ENCODE data around the gene IGFBPL1. TPM values are rescaled to one million over a fixed set of nuclear protein-coding genes. Genes with fewer than 3 reads are reported as not detected.
"Not testable (repeated sequence)": the region's sequence is repeated elsewhere in the genome, so short reads cannot be mapped to it uniquely, and the experiment has no call there.

Gene IGFBPL1
- total and polyA plus RNA-seq, 2 donors = 1.6 to 3.0 TPM

- Histone ChIP-seq H3K4me1 (ENCODE audit: insufficient read depth) (no peaks in the 10 kb centered on the region), H3K27ac (ENCODE audit: low read depth) (no peak overlapping the region), H3K36me3 (ENCODE audit: insufficient read depth) (no peaks in the 10 kb centered on the region), H3K4me3 (ENCODE audit: low read depth, low read length) (no peak overlapping the region)
- 84% methylated on average over 6 of the region's 6 CpGs for WGBS
- no peak for DNase-seq (ENCODE audit: extremely low spot score)
Measured at GRCh38 chr9:38401994-38402393, 22.3 kb downstream of the IGFBPL1 start.

- H3K4me1 ChIP-seq (ENCODE audit: insufficient read depth); H3K4me3 ChIP-seq (ENCODE audit: low read depth, low read length); H3K27ac ChIP-seq (ENCODE audit: low read depth); H3K36me3 ChIP-seq (ENCODE audit: insufficient read depth); DNase-seq (ENCODE audit: extremely low spot score): not testable (repeated sequence)
- 34% methylated on average over 1 of the region's 1 CpG for WGBS
Measured at GRCh38 chr9:38399191-38399590, 25.1 kb downstream of the IGFBPL1 start.

GRCh38 chr9:38396371-38396671 is 27.9 kb downstream of the IGFBPL1 start:
- DNase-seq (ENCODE audit: extremely low spot score) = no peak
- no peaks in the 10 kb centered on the region for H3K36me3 ChIP-seq (ENCODE audit: insufficient read depth)

GRCh38 chr9:38395653-38396370 is 28.4 kb downstream of the IGFBPL1 start:
- 95% methylated on average over 30 of the region's 30 CpGs for WGBS
- Histone ChIP-seq H3K36me3 (ENCODE audit: insufficient read depth) (no peaks in the 10 kb centered on the region), H3K4me3 (ENCODE audit: low read depth, low read length) (no peak overlapping the region), H3K27ac (ENCODE audit: low read depth) (no peak overlapping the region), H3K4me1 (ENCODE audit: insufficient read depth) (no peaks in the 10 kb centered on the region)
- DNase-seq (ENCODE audit: extremely low spot score) = no peak

More at GRCh38 chr9:38396371-38396671, 27.9 kb downstream of the IGFBPL1 start:
- WGBS = 87% methylated on average over 10 of the region's 10 CpGs
- H3K4me3 ChIP-seq (ENCODE audit: low read depth, low read length) = no peak overlapping the region
- no peaks in the 10 kb centered on the region for H3K4me1 ChIP-seq (ENCODE audit: insufficient read depth)
- no peak overlapping the region for H3K27ac ChIP-seq (ENCODE audit: low read depth)

- 67% methylated on average over 9 of the region's 9 CpGs for WGBS
- H3K36me3 ChIP-seq (ENCODE audit: insufficient read depth) = no peaks in the 10 kb centered on the region
- no peak for DNase-seq (ENCODE audit: extremely low spot score)
- H3K4me1 ChIP-seq (ENCODE audit: insufficient read depth) = no peaks in the 10 kb centered on the region
- H3K4me3 ChIP-seq (ENCODE audit: low read depth, low read length) = no peak overlapping the region
- no peak overlapping the region for H3K27ac ChIP-seq (ENCODE audit: low read depth)
Measured at GRCh38 chr9:38394416-38394815, 29.8 kb downstream of the IGFBPL1 start.

- Histone ChIP-seq H3K4me1 (ENCODE audit: insufficient read depth) (no peaks in the 10 kb centered on the region), H3K27ac (ENCODE audit: low read depth) (peak overlapping the region; percentile 28), H3K36me3 (ENCODE audit: insufficient read depth) (no peaks in the 10 kb centered on the region), H3K4me3 (ENCODE audit: low read depth, low read length) (peak overlapping the region; percentile 87)
- DNase-seq (ENCODE audit: extremely low spot score) = no peak
- 2% methylated on average over 9 of the region's 9 CpGs for WGBS
Measured at GRCh38 chr9:38393128-38393796, 31.0 kb downstream of the IGFBPL1 start.

- Histone ChIP-seq H3K27ac (ENCODE audit: low read depth) (peak within 1 kb of the TSS; percentile 28), H3K36me3 (ENCODE audit: insufficient read depth) (no peaks in the 10 kb centered on the region), H3K4me3 (ENCODE audit: low read depth, low read length) (peak within 1 kb of the TSS; percentile 87), H3K4me1 (ENCODE audit: insufficient read depth) (no peaks in the 10 kb centered on the region)
- DNase-seq (ENCODE audit: extremely low spot score) = no peak
- WGBS = under 1% methylated on average over 58 of the region's 58 CpGs
Measured at GRCh38 chr9:38392235-38393127, 31.8 kb downstream of the IGFBPL1 start, which contains the start of gene ALDH1B1. ALDH1B1 (plus strand) TSS chr9:38392702; CDS start chr9:38395749, 3,047 bp downstream.

- H3K36me3 ChIP-seq (ENCODE audit: insufficient read depth) = no peaks in the 10 kb centered on the region
- WGBS = 88% methylated on average over 18 of the region's 18 CpGs
- H3K27ac ChIP-seq (ENCODE audit: low read depth) = no peak overlapping the region
- no peak overlapping the region for H3K4me3 ChIP-seq (ENCODE audit: low read depth, low read length)
- DNase-seq (ENCODE audit: extremely low spot score) = no peak
- no peaks in the 10 kb centered on the region for H3K4me1 ChIP-seq (ENCODE audit: insufficient read depth)
Measured at GRCh38 chr9:38391278-38392118, 32.8 kb downstream of the IGFBPL1 start.

- no peaks in the 10 kb centered on the region for H3K36me3 ChIP-seq (ENCODE audit: insufficient read depth)
- no peak for DNase-seq (ENCODE audit: extremely low spot score)
- H3K4me3 ChIP-seq (ENCODE audit: low read depth, low read length) = no peak overlapping the region
- WGBS = 47% methylated on average over 5 of the region's 5 CpGs
- H3K27ac ChIP-seq (ENCODE audit: low read depth) = peak overlapping the region; percentile 68
- H3K4me1 ChIP-seq (ENCODE audit: insufficient read depth) = no peaks in the 10 kb centered on the region
Measured at GRCh38 chr9:38390851-38391250, 33.4 kb downstream of the IGFBPL1 start.

- Histone ChIP-seq H3K36me3 (ENCODE audit: insufficient read depth) (no peaks in the 10 kb centered on the region), H3K27ac (ENCODE audit: low read depth) (peak overlapping the region; percentile 68), H3K4me1 (ENCODE audit: insufficient read depth) (no peaks in the 10 kb centered on the region), H3K4me3 (ENCODE audit: low read depth, low read length) (no peak overlapping the region)
- WGBS = 64% methylated on average over 1 of the region's 1 CpG
- DNase-seq (ENCODE audit: extremely low spot score) = no peak
Measured at GRCh38 chr9:38390442-38390841, 33.8 kb downstream of the IGFBPL1 start.

GRCh38 chr9:38389313-38389712 is 34.9 kb downstream of the IGFBPL1 start:
- no peak overlapping the region for H3K27ac ChIP-seq (ENCODE audit: low read depth)
- no peak for DNase-seq (ENCODE audit: extremely low spot score)
- H3K4me1 ChIP-seq (ENCODE audit: insufficient read depth) = no peaks in the 10 kb centered on the region
- WGBS = 17% methylated on average over 4 of the region's 4 CpGs
- H3K36me3 ChIP-seq (ENCODE audit: insufficient read depth) = no peaks in the 10 kb centered on the region
- no peak overlapping the region for H3K4me3 ChIP-seq (ENCODE audit: low read depth, low read length)

GRCh38 chr9:38388283-38389223 is 35.7 kb downstream of the IGFBPL1 start:
- Histone ChIP-seq H3K4me3 (ENCODE audit: low read depth, low read length) (no peak overlapping the region), H3K36me3 (ENCODE audit: insufficient read depth) (no peaks in the 10 kb centered on the region), H3K4me1 (ENCODE audit: insufficient read depth) (no peaks in the 10 kb centered on the region), H3K27ac (ENCODE audit: low read depth) (peak overlapping the region; percentile 78)
- 45% methylated on average over 7 of the region's 7 CpGs for WGBS
- DNase-seq (ENCODE audit: extremely low spot score) = no peak
